HEK293 (cell line): ENCODE results near the gene HIPK4.

Experiments
- BCL11B ChIP-seq: fragments of 450-650 bp; formaldehyde crosslinking; IDR thresholded peaks from 2 replicates; pipeline ENCODE4 v1.5.1; 2016; ENCODE audit warnings: low read depth, missing biosample characterization, missing genetic modification characterization
- EGR2 ChIP-seq: fragments of 450-650 bp; formaldehyde crosslinking; IDR thresholded peaks from 2 replicates; pipeline ENCODE4 v1.5.1; 2016; ENCODE audit warnings: low read depth, missing biosample characterization, missing genetic modification characterization
- FEZF1 ChIP-seq: fragments of 450-650 bp; formaldehyde crosslinking; IDR thresholded peaks from 2 replicates; pipeline ENCODE4 v1.5.1; 2016; ENCODE audit warnings: missing biosample characterization, missing genetic modification characterization
- GLIS2 ChIP-seq: fragments of 450-650 bp; formaldehyde crosslinking; IDR thresholded peaks from 2 replicates; pipeline ENCODE4 v1.5.1; 2016; ENCODE audit warnings: missing biosample characterization, missing genetic modification characterization
- IKZF3 ChIP-seq: fragments of 450-650 bp; IDR thresholded peaks from 2 replicates; pipeline ENCODE4 v1.5.0; 2018; ENCODE audit warnings: missing biosample characterization, mild to moderate bottlenecking, missing genetic modification characterization, moderate library complexity
- KLF7 ChIP-seq: fragments of 450-650 bp; formaldehyde crosslinking; IDR thresholded peaks from 2 replicates; pipeline ENCODE4 v1.5.1; 2016; ENCODE audit warnings: missing biosample characterization, missing genetic modification characterization, borderline replicate concordance
- MYNN ChIP-seq: fragments of 450-650 bp; formaldehyde crosslinking; IDR thresholded peaks from 2 replicates; pipeline ENCODE4 v1.5.1; 2016; ENCODE audit warnings: missing biosample characterization, missing genetic modification characterization, borderline replicate concordance
- REPIN1 ChIP-seq: fragments of 450-650 bp; formaldehyde crosslinking; IDR thresholded peaks from 2 replicates; pipeline ENCODE4 v1.5.1; 2017; ENCODE audit warnings: missing biosample characterization, missing genetic modification characterization, low read depth
- SETDB1 ChIP-seq: IDR thresholded peaks from one replicate; pipeline ENCODE4 v1.6.1; 2017; ENCODE audit warnings: mild to moderate bottlenecking, low read length, moderate library complexity, mixed read lengths; ENCODE audit not compliant: insufficient read length
- SP3 ChIP-seq: fragments of 450-650 bp; formaldehyde crosslinking; IDR thresholded peaks from 2 replicates; pipeline ENCODE4 v1.5.1; 2016; ENCODE audit warnings: missing biosample characterization, missing genetic modification characterization
- ZBTB8A ChIP-seq: fragments of 450-650 bp; formaldehyde crosslinking; IDR thresholded peaks from 2 replicates; pipeline ENCODE4 v1.5.1; 2016; ENCODE audit warnings: missing biosample characterization, missing genetic modification characterization
- ZEB2 ChIP-seq: fragments of 450-650 bp; formaldehyde crosslinking; IDR thresholded peaks from 2 replicates; pipeline ENCODE4 v1.5.1; 2016; ENCODE audit warnings: missing biosample characterization, missing genetic modification characterization
- ZFP69B ChIP-seq: fragments of 450-650 bp; formaldehyde crosslinking; IDR thresholded peaks from 2 replicates; pipeline ENCODE4 v1.5.1; 2016; ENCODE audit warnings: missing biosample characterization, missing genetic modification characterization
- ZNF114 ChIP-seq: fragments of 450-650 bp; formaldehyde crosslinking; IDR thresholded peaks from 2 replicates; pipeline ENCODE4 v1.5.0; 2017; ENCODE audit warnings: missing biosample characterization, missing genetic modification characterization
- ZNF140 ChIP-seq: fragments of 450-650 bp; formaldehyde crosslinking; IDR thresholded peaks from 2 replicates; pipeline ENCODE4 v1.5.1; 2016; ENCODE audit warnings: missing biosample characterization, missing genetic modification characterization
- ZNF174 ChIP-seq: fragments of 450-650 bp; formaldehyde crosslinking; IDR thresholded peaks from 2 replicates; pipeline ENCODE4 v1.5.0; 2017; ENCODE audit warnings: missing biosample characterization, mild to moderate bottlenecking, missing genetic modification characterization
- ZNF184 ChIP-seq: fragments of 450-650 bp; IDR thresholded peaks from 2 replicates; pipeline ENCODE4 v1.5.1; 2018; ENCODE audit warnings: missing biosample characterization, mild to moderate bottlenecking, missing genetic modification characterization
- ZNF19 ChIP-seq: fragments of 450-650 bp; formaldehyde crosslinking; IDR thresholded peaks from 2 replicates; pipeline ENCODE4; 2016; ENCODE audit warnings: missing biosample characterization, missing genetic modification characterization, low read depth
- ZNF221 ChIP-seq: fragments of 450-650 bp; formaldehyde crosslinking; IDR thresholded peaks from 2 replicates; pipeline ENCODE4 v1.5.1; 2017; ENCODE audit warnings: missing biosample characterization, missing genetic modification characterization, borderline replicate concordance
- ZNF23 ChIP-seq: fragments of 450-650 bp; formaldehyde crosslinking; IDR thresholded peaks from 2 replicates; pipeline ENCODE4 v1.5.1; 2016; ENCODE audit warnings: missing biosample characterization, missing genetic modification characterization, borderline replicate concordance
- ZNF266 ChIP-seq: fragments of 450-650 bp; formaldehyde crosslinking; IDR thresholded peaks from 2 replicates; pipeline ENCODE4 v1.5.1; 2016; ENCODE audit warnings: missing biosample characterization, missing genetic modification characterization, low read depth
- ZNF311 ChIP-seq: fragments of 450-650 bp; formaldehyde crosslinking; IDR thresholded peaks from 2 replicates; pipeline ENCODE4 v1.5.1; 2017; ENCODE audit warnings: missing biosample characterization, missing genetic modification characterization, borderline replicate concordance
- ZNF335 ChIP-seq: fragments of 450-650 bp; formaldehyde crosslinking; conservative IDR thresholded peaks from 2 replicates; pipeline ENCODE4 v1.5.1; 2016; ENCODE audit warnings: missing biosample characterization, missing genetic modification characterization
- ZNF416 ChIP-seq: fragments of 450-650 bp; formaldehyde crosslinking; IDR thresholded peaks from 2 replicates; pipeline ENCODE4 v1.5.1; 2016; ENCODE audit warnings: missing biosample characterization, missing genetic modification characterization
- ZNF501 ChIP-seq: fragments of 450-650 bp; formaldehyde crosslinking; IDR thresholded peaks from 2 replicates; pipeline ENCODE4 v1.5.1; 2016; ENCODE audit warnings: missing biosample characterization, missing genetic modification characterization
- ZNF561 ChIP-seq: fragments of 450-650 bp; IDR thresholded peaks from 2 replicates; pipeline ENCODE4 v1.5.1; 2018; ENCODE audit warnings: missing biosample characterization, missing genetic modification characterization, borderline replicate concordance
- ZNF571 ChIP-seq: fragments of 450-650 bp; formaldehyde crosslinking; IDR thresholded peaks from 2 replicates; pipeline ENCODE4 v1.5.0; 2017; ENCODE audit warnings: missing biosample characterization, missing genetic modification characterization
- ZNF600 ChIP-seq: fragments of 450-650 bp; formaldehyde crosslinking; IDR thresholded peaks from 2 replicates; pipeline ENCODE4 v1.5.1; 2016; ENCODE audit warnings: missing biosample characterization, missing genetic modification characterization
- ZNF626 ChIP-seq: fragments of 450-650 bp; sonication (Bioruptor Pico); formaldehyde crosslinking; IDR thresholded peaks from 2 replicates; pipeline ENCODE4 v1.5.1; 2018; ENCODE audit warnings: missing biosample characterization, missing genetic modification characterization, inconsistent platforms
- ZNF768 ChIP-seq: fragments of 450-650 bp; formaldehyde crosslinking; IDR thresholded peaks from 2 replicates; pipeline ENCODE4 v1.5.1; 2018; ENCODE audit warnings: missing biosample characterization, mild to moderate bottlenecking, missing genetic modification characterization
- ZSCAN16 ChIP-seq: fragments of 450-650 bp; formaldehyde crosslinking; IDR thresholded peaks from 2 replicates; pipeline ENCODE4 v1.5.1; 2016; ENCODE audit warnings: missing biosample characterization, missing genetic modification characterization
- TF ChIP-seq, protein P1 (sequence below): fragments of 450-650 bp; formaldehyde crosslinking; IDR thresholded peaks from 2 replicates; pipeline ENCODE4 v1.5.0; 2017; ENCODE audit warnings: missing biosample characterization, missing genetic modification characterization, borderline replicate concordance
- TF ChIP-seq, protein P2 (sequence below): fragments of 450-650 bp; formaldehyde crosslinking; IDR thresholded peaks from 2 replicates; pipeline ENCODE4 v1.5.1; 2016; ENCODE audit warnings: missing biosample characterization, missing genetic modification characterization
- TF ChIP-seq, protein P3 (sequence below): fragments of 450-650 bp; formaldehyde crosslinking; conservative IDR thresholded peaks from 2 replicates; pipeline ENCODE4 v1.5.1; 2016; ENCODE audit warnings: low read depth, missing biosample characterization, missing genetic modification characterization

HIPK4 gene

DNA sequence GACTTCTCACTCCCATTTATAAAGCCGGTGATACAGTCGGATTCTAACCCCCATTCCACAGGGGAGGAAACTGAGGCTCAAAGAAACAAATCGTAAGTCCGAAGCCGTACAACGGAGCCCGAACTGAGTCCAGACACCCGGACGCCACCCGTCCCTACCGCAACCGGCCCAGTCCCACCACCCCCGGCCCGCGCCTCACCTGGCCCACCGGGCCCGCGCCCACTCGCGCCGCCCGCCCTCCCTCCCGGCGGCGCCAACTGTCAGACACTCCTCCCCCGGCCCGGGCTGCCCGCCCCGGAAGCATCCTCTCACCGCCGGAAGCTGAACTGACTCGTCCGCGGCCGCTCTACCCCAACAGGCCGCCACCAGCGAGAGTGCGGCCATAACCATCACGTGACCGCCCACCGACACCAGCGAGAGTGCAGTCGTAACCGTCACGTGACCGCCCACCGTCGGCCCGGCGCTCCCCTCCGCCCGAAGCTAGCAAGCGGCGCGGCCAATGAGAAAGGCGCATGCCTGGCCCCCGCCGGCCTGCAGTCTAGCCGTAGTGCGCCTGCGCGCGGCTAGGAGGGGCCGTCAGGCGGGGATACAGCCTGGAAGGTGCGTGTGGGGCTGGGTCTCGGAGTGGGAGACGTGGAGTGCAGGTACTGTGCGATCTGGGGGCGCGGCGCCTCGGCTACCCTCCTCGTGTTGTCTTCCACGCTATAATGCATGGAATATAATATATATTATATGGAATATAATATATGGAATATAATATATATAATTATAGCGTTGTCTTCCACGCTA, 41.7 kb downstream of the HIPK4 start, which contains the start of the genes C19orf47 and PLD3 (continued):
- TF ChIP-seq, protein P1, sequence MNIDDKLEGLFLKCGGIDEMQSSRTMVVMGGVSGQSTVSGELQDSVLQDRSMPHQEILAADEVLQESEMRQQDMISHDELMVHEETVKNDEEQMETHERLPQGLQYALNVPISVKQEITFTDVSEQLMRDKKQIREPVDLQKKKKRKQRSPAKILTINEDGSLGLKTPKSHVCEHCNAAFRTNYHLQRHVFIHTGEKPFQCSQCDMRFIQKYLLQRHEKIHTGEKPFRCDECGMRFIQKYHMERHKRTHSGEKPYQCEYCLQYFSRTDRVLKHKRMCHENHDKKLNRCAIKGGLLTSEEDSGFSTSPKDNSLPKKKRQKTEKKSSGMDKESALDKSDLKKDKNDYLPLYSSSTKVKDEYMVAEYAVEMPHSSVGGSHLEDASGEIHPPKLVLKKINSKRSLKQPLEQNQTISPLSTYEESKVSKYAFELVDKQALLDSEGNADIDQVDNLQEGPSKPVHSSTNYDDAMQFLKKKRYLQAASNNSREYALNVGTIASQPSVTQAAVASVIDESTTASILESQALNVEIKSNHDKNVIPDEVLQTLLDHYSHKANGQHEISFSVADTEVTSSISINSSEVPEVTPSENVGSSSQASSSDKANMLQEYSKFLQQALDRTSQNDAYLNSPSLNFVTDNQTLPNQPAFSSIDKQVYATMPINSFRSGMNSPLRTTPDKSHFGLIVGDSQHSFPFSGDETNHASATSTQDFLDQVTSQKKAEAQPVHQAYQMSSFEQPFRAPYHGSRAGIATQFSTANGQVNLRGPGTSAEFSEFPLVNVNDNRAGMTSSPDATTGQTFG (tag by site-specific recombination) = no peak; the same call in 1 of the 2 replicates
- TF ChIP-seq ZNF571 (no peak), ZNF416 (tag by site-specific recombination) (no peak), IKZF3 (tag by site-specific recombination) (peak; percentile 29; the same call in 1 of the 2 replicates), ZNF221 (tag by site-specific recombination) (peak; percentile 95; the same call in 1 of the 2 replicates), KLF7 (tag by site-specific recombination) (0 out of 2 replicates have a peak, but pooled peaks have one; percentile 11), ZNF501 (tag by site-specific recombination) (peak; percentile 91), ZNF140 (tag by site-specific recombination) (peak; percentile 87), ZNF23 (no peak), ZNF266 (no peak), ZNF174 (tag by site-specific recombination) (no peak), ZNF335 (tag by site-specific recombination) (no peak; the same call in 1 of the 2 replicates), ZNF19 (tag by site-specific recombination) (no peak), ZBTB8A (tag by site-specific recombination) (peak; percentile 53), ZNF600 (peak; percentile 83), BCL11B (tag by site-specific recombination) (peak; percentile 25; the same call in 1 of the 2 replicates), ZSCAN16 (tag by site-specific recombination) (peak; percentile 86), ZEB2 (tag by site-specific recombination) (peak; percentile 99), MYNN (tag by site-specific recombination) (0 out of 2 replicates have a peak, but pooled peaks have one; percentile 17), REPIN1 (peak; percentile 93; the same call in 1 of the 2 replicates), ZFP69B (peak; percentile 71), ZNF768 (no peak), SETDB1 (no peak), FEZF1 (tag by site-specific recombination) (peak; percentile 55; the same call in 1 of the 2 replicates), ZNF114 (tag by site-specific recombination) (no peak), ZNF311 (no peak), EGR2 (peak; percentile 91), SP3 (tag by site-specific recombination) (peak; percentile 99), ZNF626 (tag by site-specific recombination) (no peak), ZNF184 (tag by site-specific recombination) (no peak; the same call in 1 of the 2 replicates), GLIS2 (tag by site-specific recombination) (peak; percentile 99), ZNF561 (peak; percentile 93)
- TF ChIP-seq, protein P2, sequence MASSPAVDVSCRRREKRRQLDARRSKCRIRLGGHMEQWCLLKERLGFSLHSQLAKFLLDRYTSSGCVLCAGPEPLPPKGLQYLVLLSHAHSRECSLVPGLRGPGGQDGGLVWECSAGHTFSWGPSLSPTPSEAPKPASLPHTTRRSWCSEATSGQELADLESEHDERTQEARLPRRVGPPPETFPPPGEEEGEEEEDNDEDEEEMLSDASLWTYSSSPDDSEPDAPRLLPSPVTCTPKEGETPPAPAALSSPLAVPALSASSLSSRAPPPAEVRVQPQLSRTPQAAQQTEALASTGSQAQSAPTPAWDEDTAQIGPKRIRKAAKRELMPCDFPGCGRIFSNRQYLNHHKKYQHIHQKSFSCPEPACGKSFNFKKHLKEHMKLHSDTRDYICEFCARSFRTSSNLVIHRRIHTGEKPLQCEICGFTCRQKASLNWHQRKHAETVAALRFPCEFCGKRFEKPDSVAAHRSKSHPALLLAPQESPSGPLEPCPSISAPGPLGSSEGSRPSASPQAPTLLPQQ = peak; percentile 86
- TF ChIP-seq, protein P3, sequence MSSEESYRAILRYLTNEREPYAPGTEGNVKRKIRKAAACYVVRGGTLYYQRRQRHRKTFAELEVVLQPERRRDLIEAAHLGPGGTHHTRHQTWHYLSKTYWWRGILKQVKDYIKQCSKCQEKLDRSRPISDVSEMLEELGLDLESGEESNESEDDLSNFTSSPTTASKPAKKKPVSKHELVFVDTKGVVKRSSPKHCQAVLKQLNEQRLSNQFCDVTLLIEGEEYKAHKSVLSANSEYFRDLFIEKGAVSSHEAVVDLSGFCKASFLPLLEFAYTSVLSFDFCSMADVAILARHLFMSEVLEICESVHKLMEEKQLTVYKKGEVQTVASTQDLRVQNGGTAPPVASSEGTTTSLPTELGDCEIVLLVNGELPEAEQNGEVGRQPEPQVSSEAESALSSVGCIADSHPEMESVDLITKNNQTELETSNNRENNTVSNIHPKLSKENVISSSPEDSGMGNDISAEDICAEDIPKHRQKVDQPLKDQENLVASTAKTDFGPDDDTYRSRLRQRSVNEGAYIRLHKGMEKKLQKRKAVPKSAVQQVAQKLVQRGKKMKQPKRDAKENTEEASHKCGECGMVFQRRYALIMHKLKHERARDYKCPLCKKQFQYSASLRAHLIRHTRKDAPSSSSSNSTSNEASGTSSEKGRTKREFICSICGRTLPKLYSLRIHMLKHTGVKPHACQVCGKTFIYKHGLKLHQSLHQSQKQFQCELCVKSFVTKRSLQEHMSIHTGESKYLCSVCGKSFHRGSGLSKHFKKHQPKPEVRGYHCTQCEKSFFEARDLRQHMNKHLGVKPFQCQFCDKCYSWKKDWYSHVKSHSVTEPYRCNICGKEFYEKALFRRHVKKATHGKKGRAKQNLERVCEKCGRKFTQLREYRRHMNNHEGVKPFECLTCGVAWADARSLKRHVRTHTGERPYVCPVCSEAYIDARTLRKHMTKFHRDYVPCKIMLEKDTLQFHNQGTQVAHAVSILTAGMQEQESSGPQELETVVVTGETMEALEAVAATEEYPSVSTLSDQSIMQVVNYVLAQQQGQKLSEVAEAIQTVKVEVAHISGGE (tag by site-specific recombination) = peak; percentile 96
